Measurements from ENCODE around the gene LYPD6B.

Gene LYPD6B

GRCh38 chr2:149019768-149020167 is 18.7 kb upstream of the LYPD6B start:
- Histone ChIP-seq H3K4me1 (ENCODE audit: low read length) (peaks cover 53% of the 10 kb centered on the region), H3F3A (ENCODE audit: insufficient read depth, low read length) (peaks cover 33% of the 10 kb centered on the region), H3K27ac (ENCODE audit: low read length) (no peak overlapping the region), H3K36me3 (replicated peaks; ENCODE audit: insufficient read depth, low read length) (no peaks in the 10 kb centered on the region), H3K4me2 (ENCODE audit: low read depth, low read length) (no peak overlapping the region), H3K9me2 (replicated peaks; ENCODE audit: insufficient read depth, low read length) (no peaks in the 10 kb centered on the region), H4K20me1 (ENCODE audit: insufficient read depth, low read length) (no peaks in the 10 kb centered on the region), H3K9me3 (replicated peaks; ENCODE audit: insufficient read depth, low read length) (no peaks in the 10 kb centered on the region), H3K27me3 (replicated peaks; ENCODE audit: insufficient read depth, low read length) (no peaks in the 10 kb centered on the region), H3K4me3 (ENCODE audit: low read length) (no peak overlapping the region), H2AFZ (ENCODE audit: low read length) (no peak overlapping the region), H3K9ac (ENCODE audit: low read length) (no peak overlapping the region), H3K79me2 (ENCODE audit: low read length) (no peaks in the 10 kb centered on the region)
- DNase-seq: no peak
- no peak for TF ChIP-seq EZH2phosphoT487 (IDR thresholded peaks at IDR 0.05; ENCODE audit: low read length)
- no peak for TF ChIP-seq EZH2 (optimal IDR thresholded peaks at IDR 0.05; ENCODE audit: low read depth, low read length)
- no peak for TF ChIP-seq CTCF (IDR thresholded peaks at IDR 0.05; ENCODE audit: low read length)

- H3K27me3 ChIP-seq (replicated peaks; ENCODE audit: insufficient read depth, low read length): no peaks in the 10 kb centered on the region
- no peak overlapping the region for H3K4me3 ChIP-seq (ENCODE audit: low read length)
- peak; percentile 16 for DNase-seq
- no peaks in the 10 kb centered on the region for H3K36me3 ChIP-seq (replicated peaks; ENCODE audit: insufficient read depth, low read length)
- H3K9me2 ChIP-seq (replicated peaks; ENCODE audit: insufficient read depth, low read length): no peaks in the 10 kb centered on the region
- H3K4me1 ChIP-seq (ENCODE audit: low read length): peaks cover 53% of the 10 kb centered on the region
- no peak for TF ChIP-seq EZH2phosphoT487 (IDR thresholded peaks at IDR 0.05; ENCODE audit: low read length)
- no peak for TF ChIP-seq EZH2 (optimal IDR thresholded peaks at IDR 0.05; ENCODE audit: low read depth, low read length)
- TF ChIP-seq CTCF (IDR thresholded peaks at IDR 0.05; ENCODE audit: low read length): no peak
- H3K79me2 ChIP-seq (ENCODE audit: low read length): no peaks in the 10 kb centered on the region
- peak overlapping the region; percentile 43 for H2AFZ ChIP-seq (ENCODE audit: low read length)
- peak overlapping the region; percentile 17; the same call in 1 of the 2 replicates for H3K9ac ChIP-seq (ENCODE audit: low read length)
- H3F3A ChIP-seq (ENCODE audit: insufficient read depth, low read length): peaks cover 33% of the 10 kb centered on the region
- no peaks in the 10 kb centered on the region for H3K9me3 ChIP-seq (replicated peaks; ENCODE audit: insufficient read depth, low read length)
- peak overlapping the region; percentile 76 for H3K4me2 ChIP-seq (ENCODE audit: low read depth, low read length)
- H4K20me1 ChIP-seq (ENCODE audit: insufficient read depth, low read length): no peaks in the 10 kb centered on the region
- peak overlapping the region; percentile 86; the same call in 1 of the 2 replicates for H3K27ac ChIP-seq (ENCODE audit: low read length)
Observed at GRCh38 chr2:149020432-149020851, 18.1 kb upstream of the LYPD6B start.

- no peaks in the 10 kb centered on the region for H3K9me3 ChIP-seq (replicated peaks; ENCODE audit: insufficient read depth, low read length)
- H3K79me2 ChIP-seq (ENCODE audit: low read length): no peaks in the 10 kb centered on the region
- peaks cover 53% of the 10 kb centered on the region for H3K4me1 ChIP-seq (ENCODE audit: low read length)
- H3K27ac ChIP-seq (ENCODE audit: low read length): peak overlapping the region; percentile 86
- H2AFZ ChIP-seq (ENCODE audit: low read length): peak overlapping the region; percentile 70; the same call in 1 of the 2 replicates
- TF ChIP-seq EZH2 (optimal IDR thresholded peaks at IDR 0.05; ENCODE audit: low read depth, low read length) (no peak), EZH2phosphoT487 (IDR thresholded peaks at IDR 0.05; ENCODE audit: low read length) (no peak), CTCF (IDR thresholded peaks at IDR 0.05; ENCODE audit: low read length) (no peak)
- peak; percentile 53 for DNase-seq
- peak overlapping the region; percentile 76 for H3K4me2 ChIP-seq (ENCODE audit: low read depth, low read length)
- H4K20me1 ChIP-seq (ENCODE audit: insufficient read depth, low read length): no peaks in the 10 kb centered on the region
- no peaks in the 10 kb centered on the region for H3K36me3 ChIP-seq (replicated peaks; ENCODE audit: insufficient read depth, low read length)
- H3F3A ChIP-seq (ENCODE audit: insufficient read depth, low read length): peaks cover 33% of the 10 kb centered on the region
- no peaks in the 10 kb centered on the region for H3K9me2 ChIP-seq (replicated peaks; ENCODE audit: insufficient read depth, low read length)
- H3K9ac ChIP-seq (ENCODE audit: low read length): peak overlapping the region; percentile 36; the same call in 1 of the 2 replicates
- peak overlapping the region; percentile 37 for H3K4me3 ChIP-seq (ENCODE audit: low read length)
- no peaks in the 10 kb centered on the region for H3K27me3 ChIP-seq (replicated peaks; ENCODE audit: insufficient read depth, low read length)
Observed at GRCh38 chr2:149021271-149021719, 17.2 kb upstream of the LYPD6B start.
